ENCODE data around the gene ISG15. TPM values are rescaled to one million over a fixed set of nuclear protein-coding genes. Genes with fewer than 3 reads are reported as not detected.
A peak's percentile ranks its signal among the peaks of the same experiment; 100 is the strongest.

ISG15 gene
- total and polyA plus RNA-seq, 7 donors, result 2.9 to 22.1 (median 12.4) TPM

DNA sequence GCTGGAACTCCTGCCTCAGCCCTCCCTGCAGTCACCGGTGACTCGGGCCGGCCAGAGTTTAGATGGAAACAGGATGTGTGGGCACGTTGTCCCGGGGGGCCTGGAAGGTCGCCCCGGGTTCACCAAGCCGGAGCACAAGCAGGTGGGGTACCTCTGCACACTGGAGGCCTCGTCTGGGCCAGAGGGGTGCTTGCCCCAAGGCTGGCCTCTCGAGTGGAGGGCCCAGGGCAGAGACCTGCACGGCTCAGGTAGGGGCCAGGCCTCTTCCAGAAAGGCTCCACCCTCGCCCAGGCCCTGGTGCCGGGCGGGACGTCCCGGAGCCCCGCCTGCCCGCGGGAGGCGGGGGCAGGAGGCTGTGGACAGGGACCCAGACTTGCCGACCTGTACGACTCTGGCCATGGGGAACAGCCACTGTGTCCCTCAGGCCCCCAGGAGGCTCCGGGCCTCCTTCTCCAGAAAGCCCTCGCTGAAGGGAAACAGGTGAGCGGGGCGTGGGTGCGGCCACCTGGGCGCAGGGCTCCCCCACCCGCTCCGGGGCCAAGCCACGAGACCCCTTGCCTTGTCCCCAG, 47.1 kb upstream of the ISG15 start, which contains the start of gene PLEKHN1:
PLEKHN1 (plus strand) TSS at position 348 of the 569 bp plus-strand sequence; CDS start at position 398, 50 bp downstream.
- 11 to 14% (median 14%) methylated on average over 25 to 31 of the region's 31 CpGs for WGBS, 3 donors
- H3K27me3 ChIP-seq (ENCODE audit: insufficient read depth in 3 of 3, low read length in 2 of 3), result peaks cover 0 to 35% (median 5%) of the 10 kb centered on the region in 3 donors
- peak; percentile 6 to 18 (median 14) for ATAC-seq
- H3K4me3 ChIP-seq, result peak within 1 kb of the TSS; percentile 73
- peak; percentile 22 to 53 for DNase-seq
- TF ChIP-seq, protein P1, sequence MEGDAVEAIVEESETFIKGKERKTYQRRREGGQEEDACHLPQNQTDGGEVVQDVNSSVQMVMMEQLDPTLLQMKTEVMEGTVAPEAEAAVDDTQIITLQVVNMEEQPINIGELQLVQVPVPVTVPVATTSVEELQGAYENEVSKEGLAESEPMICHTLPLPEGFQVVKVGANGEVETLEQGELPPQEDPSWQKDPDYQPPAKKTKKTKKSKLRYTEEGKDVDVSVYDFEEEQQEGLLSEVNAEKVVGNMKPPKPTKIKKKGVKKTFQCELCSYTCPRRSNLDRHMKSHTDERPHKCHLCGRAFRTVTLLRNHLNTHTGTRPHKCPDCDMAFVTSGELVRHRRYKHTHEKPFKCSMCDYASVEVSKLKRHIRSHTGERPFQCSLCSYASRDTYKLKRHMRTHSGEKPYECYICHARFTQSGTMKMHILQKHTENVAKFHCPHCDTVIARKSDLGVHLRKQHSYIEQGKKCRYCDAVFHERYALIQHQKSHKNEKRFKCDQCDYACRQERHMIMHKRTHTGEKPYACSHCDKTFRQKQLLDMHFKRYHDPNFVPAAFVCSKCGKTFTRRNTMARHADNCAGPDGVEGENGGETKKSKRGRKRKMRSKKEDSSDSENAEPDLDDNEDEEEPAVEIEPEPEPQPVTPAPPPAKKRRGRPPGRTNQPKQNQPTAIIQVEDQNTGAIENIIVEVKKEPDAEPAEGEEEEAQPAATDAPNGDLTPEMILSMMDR (IDR thresholded peaks at IDR 0.05), result no peak
- H3K27ac ChIP-seq, result no peak within 1 kb of the TSS
- peaks cover 0 to 12% of the 10 kb centered on the region in 2 donors for H3K36me3 ChIP-seq (ENCODE audit: insufficient read depth in 1 of 2, low read depth in 1 of 2)
- no peaks in the 10 kb centered on the region for H3K9me3 ChIP-seq
- intact Hi-C loops (cut with DNase I), result no loop called here
- H3K4me1 ChIP-seq, result peaks cover 20% of the 10 kb centered on the region

DNA sequence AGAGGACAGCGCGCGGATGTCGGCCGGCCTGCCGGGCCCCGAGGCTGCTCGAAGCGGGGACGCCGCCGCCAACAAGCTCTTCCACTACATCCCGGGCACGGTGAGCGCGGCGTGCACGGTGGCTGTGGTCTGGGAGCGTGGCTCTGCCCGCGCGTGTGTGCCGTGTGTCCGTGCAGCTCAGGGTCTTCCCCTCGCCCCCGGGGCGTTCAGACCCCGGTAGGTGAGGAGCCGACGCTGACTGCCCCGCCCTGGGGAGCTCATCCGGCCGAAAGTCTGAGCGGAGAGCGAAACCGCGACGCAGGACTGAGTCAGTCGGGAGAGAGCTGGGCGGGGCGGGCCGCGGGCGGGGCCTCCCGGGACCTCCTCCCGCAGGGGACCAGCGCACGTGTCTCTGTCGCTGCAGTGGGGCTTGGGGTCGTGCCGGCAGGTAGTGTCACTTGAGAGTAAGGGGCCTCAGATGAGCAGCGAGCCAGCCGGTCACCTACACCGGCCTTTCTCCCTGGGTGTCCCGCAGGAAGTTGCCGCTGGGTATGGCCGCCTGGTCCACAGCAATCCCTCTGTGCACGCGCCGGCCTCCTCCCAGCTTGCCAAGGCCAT, 46.5 kb upstream of the ISG15 start:
- 0 to 1% (median 1%) methylated on average over 40 to 60 of the region's 60 CpGs for whole genome bisulfite sequencing, 3 donors
- Histone ChIP-seq H3K27me3 (ENCODE audit: insufficient read depth in 3 of 3, low read length in 2 of 3) (peaks cover 0 to 35% (median 5%) of the 10 kb centered on the region in 3 donors), H3K36me3 (ENCODE audit: insufficient read depth in 1 of 2, low read depth in 1 of 2) (peaks cover 0 to 12% of the 10 kb centered on the region in 2 donors), H3K9me3 (no peaks in the 10 kb centered on the region), H3K4me3 (peak overlapping the region; percentile 73), H3K4me1 (peaks cover 16% of the 10 kb centered on the region), H3K27ac (no peak overlapping the region)
- peak; percentile 75 to 82 for DNase-seq
- intact Hi-C loops (cut with DNase I), result no loop called here
- ATAC-seq, result peak; percentile 67 to 78 (median 74)
- TF ChIP-seq, protein P1 (IDR thresholded peaks at IDR 0.05), result no peak

DNA sequence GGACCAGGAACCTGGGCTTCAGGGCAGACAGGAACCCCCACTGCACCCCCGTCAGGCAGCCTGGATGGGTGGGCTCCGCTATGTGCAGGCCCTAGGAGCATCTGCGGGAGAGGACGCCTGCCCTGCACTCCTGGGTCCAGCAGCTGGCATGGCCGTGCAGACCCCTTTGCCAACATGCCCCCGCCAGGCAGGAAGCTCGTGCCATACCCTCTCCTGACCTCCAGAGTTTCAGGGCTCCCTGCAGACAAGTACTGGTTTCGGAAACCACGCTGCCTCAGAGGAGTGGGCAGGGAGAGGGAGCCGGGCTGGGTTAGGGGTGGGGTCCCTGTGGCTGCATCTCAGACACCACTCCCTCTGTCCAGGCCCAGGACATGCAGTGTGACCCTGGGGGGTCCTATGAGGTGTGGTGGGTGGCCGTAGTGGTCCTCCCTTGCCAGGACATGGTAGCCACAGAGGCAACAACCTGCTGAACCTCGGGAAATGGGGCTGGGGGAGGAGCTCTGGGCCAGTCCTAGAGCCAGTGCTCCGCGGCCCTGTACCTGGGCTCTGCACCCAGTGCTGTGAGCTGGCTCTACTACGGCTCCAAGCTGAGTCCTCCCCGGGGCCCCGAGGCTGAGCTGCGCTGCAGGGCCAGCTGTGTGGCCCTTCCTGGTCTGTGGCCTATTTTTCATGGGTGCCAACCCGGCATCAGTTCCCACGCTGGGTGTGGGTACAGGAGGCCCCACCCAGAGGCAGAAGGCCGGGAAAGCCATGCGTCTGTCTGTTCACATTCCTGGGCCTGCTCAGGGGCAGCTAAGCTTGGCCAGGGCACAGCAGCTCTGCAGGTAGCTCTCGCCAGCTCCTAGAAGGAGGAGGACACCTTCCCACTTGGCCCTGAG, 45.6 kb upstream of the ISG15 start:
- intact Hi-C loops (cut with DNase I), result no loop called here
- Histone ChIP-seq H3K27ac (no peak overlapping the region), H3K27me3 (ENCODE audit: insufficient read depth in 3 of 3, low read length in 2 of 3) (peaks cover 0 to 35% (median 5%) of the 10 kb centered on the region in 3 donors), H3K4me3 (no peak overlapping the region), H3K9me3 (no peaks in the 10 kb centered on the region), H3K36me3 (ENCODE audit: insufficient read depth in 1 of 2, low read depth in 1 of 2) (peaks cover 0 to 5% of the 10 kb centered on the region in 2 donors), H3K4me1 (peaks cover 16% of the 10 kb centered on the region)
- no peak for ATAC-seq
- 56 to 62% (median 61%) methylated on average over 22 to 23 of the region's 23 CpGs for WGBS, 3 donors
- DNase-seq, result peak; percentile 12 to 50
- TF ChIP-seq, protein P1 (IDR thresholded peaks at IDR 0.05), result no peak

DNA sequence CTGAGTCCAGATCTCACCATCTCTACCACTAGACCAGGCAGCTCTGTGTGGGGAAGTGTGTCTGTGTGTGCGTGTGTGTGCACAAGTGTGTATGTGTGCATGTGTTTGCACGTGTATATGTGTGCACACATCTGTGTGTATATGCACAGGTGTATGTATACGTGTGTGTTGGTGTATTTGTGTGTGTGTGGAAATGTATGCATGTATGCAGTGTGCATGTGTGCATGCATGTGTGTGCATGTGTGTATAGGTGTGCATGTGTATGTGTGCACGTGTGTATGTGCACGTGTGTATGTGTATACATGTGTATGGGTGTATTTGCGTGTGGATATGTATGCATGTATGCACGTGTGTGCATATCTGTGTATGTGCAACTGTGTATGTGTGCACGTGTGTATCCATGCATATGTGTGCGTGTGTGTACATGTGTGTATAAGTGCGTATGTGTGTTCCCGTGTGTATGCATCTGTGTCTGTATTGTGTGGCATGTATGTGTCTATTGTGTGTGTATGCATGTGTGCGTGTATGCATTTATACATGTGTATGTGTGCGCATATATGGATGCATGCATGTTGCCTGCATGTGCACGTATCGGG, 43.9 kb upstream of the ISG15 start:
- DNase-seq (no peak), ATAC-seq (no peak)
- Histone ChIP-seq H3K4me1 (peaks cover 16% of the 10 kb centered on the region), H3K36me3 (ENCODE audit: insufficient read depth in 1 of 2, low read depth in 1 of 2) (no peaks in the 10 kb centered on the region), H3K9me3 (no peaks in the 10 kb centered on the region), H3K27ac (no peak overlapping the region), H3K27me3 (ENCODE audit: insufficient read depth in 3 of 3, low read length in 2 of 3) (peaks cover 0 to 41% (median 5%) of the 10 kb centered on the region in 3 donors), H3K4me3 (no peak overlapping the region)
- intact Hi-C loops (cut with DNase I), result no loop called here
- TF ChIP-seq, protein P1 (IDR thresholded peaks at IDR 0.05), result no peak
- WGBS, 3 donors, result 77 to 84% (median 79%) methylated on average over 15 of the region's 15 CpGs
